T47D (cell line): Measurements from ENCODE around the gene SEPHS2.
A peak's percentile ranks its signal among the peaks of the same experiment; 100 is the strongest.

ENCODE experiments used
- DNase-seq, 2 experiments: peaks; one replicate each; pipeline versions ENCODE4 v3.0.0 to v3.0.0-alpha.2; 2011 to 2012; ENCODE audit warnings: low read depth in 1 of 2, low spot score in 1 of 2
- JUND ChIP-seq: IDR thresholded peaks from 2 replicates; pipeline ENCODE4 v1.6.1; 2012; ENCODE audit warnings: low read depth
- in situ Hi-C: cut with HindIII; loops from 2 replicates; pipeline ENCODE4 v1.10.0; 2016; ENCODE audit warnings: low sequenced_read_pairs, low pct_unique_long_range_greater_than_20kb

SEPHS2 gene, protein sequence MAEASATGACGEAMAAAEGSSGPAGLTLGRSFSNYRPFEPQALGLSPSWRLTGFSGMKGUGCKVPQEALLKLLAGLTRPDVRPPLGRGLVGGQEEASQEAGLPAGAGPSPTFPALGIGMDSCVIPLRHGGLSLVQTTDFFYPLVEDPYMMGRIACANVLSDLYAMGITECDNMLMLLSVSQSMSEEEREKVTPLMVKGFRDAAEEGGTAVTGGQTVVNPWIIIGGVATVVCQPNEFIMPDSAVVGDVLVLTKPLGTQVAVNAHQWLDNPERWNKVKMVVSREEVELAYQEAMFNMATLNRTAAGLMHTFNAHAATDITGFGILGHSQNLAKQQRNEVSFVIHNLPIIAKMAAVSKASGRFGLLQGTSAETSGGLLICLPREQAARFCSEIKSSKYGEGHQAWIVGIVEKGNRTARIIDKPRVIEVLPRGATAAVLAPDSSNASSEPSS

DNA sequence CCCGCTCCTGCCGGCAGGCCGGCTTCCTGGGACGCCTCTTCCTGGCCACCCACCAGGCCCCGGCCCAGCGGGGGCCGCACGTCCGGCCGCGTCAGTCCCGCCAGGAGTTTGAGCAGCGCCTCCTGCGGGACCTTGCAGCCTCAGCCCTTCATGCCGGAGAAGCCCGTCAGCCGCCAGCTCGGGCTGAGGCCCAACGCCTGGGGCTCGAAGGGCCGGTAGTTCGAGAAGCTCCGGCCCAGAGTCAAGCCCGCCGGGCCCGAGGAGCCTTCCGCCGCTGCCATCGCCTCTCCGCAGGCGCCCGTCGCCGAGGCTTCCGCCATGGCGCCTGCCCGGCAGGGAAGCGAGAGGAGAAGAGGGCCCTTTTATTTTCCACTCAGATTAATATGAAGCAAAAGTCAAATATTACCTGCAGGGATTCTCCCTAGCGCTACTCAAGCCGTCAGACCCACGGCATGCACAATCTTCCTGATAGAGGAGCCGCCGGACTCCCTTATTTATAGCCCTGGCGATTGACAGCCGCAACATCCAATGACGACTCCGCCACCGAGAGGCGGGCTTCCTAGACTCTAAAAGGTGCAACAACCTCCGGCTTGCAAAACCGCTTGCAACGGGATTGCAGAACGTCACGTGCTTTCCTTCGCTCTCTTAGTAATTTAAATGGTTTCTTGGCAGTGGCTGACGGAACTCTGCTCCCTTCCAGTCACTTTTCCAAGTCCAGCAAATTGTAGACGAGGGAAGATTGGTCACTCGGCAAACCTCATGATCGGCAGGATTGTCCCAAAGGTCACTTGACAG is at the start of gene SEPHS2:
Gene SEPHS2 (minus strand): TSS at position 467 of the 795 bp plus-strand sequence. CDS start 147 bp downstream, at position 320.
- in situ Hi-C loops = loop anchor here (25.0 kb wide), 1 partner anchor 192 kb away; no protein-coding TSS in a partner anchor
- TF ChIP-seq JUND = no peak
- DNase-seq = peak; percentile 85 to 99

DNA sequence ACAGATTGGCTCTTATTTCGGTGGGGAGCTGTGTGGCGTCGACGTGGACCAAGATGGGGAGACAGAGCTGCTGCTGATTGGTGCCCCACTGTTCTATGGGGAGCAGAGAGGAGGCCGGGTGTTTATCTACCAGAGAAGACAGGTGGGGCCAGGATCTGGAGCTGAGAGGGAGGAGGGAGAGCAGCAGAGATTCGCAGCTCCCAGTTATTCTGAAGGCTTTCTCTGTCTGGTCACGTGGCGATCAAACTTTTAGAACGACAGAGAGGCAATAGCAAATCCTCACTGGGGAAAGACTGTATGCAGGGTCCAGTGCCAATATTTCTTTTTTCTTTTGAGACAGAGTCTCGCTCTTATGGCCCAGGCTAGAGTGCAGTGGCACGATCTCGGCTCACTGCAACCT is 49.0 kb upstream of the SEPHS2 start:
- TF ChIP-seq JUND = no peak
- DNase-seq = no peak
- in situ Hi-C loops = no loop called here

DNA sequence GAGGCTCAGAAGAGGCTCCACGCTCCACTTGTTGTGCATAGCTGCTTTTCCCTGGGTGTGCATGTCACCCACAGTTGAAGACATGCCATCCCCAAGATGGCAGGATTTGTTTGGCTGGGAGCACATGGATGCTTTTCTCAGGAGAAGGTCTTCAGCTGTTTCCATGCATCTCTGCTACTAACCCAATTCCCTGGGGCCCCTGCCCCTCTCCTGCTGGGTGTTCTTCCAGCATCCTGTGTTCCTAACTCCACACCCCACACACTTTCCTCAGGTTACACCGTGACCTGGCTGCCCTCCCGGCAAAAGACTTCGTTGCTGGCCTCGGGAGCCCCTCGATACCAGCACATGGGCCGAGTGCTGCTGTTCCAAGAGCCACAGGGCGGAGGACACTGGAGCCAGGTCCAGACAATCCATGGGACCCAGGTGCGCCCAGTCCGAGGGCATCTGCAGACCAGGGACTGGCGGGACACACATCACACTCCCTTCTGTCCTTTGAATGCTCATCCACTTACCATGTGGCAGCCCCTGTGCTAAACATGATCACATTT is 48.3 kb upstream of the SEPHS2 start:
- in situ Hi-C loops = no loop called here
- TF ChIP-seq JUND = no peak
- DNase-seq = no peak

DNA sequence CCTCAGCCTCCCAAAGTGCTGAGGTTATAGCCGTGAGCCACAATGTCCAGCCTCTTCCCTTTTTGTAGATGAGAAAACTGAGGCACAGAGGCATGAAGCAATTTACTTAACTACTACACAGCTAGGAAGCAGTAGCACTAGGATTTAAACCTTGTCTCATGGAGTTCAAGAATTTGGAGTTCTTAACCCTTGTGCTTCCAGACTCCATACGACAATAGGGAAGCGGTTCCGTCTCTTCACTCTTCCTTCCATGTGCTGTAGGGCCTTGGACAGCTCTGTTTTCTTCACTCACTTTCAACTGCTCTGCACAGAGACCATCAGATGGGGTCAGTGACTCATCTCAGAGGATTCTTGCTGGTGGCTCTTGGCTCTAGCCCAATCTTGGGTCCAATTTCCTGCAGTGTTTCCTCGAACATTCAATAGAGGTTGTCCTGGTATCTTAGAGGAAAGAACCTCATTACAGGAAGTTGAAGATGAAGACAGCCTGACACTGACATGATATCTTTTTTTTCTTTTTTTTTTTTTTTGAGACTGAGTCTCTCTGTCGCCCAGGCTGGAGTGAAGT is 46.2 kb upstream of the SEPHS2 start:
- in situ Hi-C loops = no loop called here
- DNase-seq = peak in 1 of 2 experiments; percentile 86
- no peak for TF ChIP-seq JUND

DNA sequence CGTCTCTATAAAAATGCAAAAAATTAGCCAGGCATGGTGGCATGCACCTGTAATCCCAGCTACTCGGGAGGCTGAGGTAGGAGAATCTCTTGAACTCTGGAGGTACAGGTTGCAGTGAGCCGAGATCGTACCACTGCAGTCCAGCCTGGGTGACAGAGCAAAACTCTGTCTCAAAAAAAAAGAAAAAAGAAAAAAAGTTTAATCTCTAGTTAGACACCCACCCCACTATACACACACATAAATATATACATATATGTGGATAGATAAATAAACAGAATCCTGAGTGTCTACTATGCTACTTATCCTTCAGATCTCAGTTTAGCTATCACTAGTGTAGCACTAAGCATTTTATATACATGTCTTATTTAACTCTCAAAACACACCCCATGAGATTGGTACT is 45.6 kb upstream of the SEPHS2 start:
- no peak for DNase-seq
- TF ChIP-seq JUND = no peak
- in situ Hi-C loops = no loop called here

DNA sequence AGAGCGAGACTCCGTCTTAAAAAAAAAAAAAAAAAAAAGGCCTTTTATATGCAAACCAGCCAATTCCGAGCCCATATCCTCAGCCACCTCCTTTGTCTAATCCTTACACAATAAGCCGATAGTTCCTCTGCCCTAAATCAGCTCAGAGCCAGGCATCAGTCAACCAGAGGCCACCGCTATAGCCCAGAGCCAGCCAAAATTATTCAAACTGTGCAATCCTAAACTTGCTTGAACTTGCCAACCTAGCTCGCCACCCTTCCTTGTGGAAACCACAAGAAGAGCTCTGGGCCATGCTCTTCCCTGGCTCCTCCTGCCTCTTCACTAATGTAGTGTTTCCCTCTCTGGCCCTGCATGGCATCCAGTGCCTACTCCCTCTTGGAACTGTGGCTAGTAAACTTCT is 44.5 kb upstream of the SEPHS2 start:
- TF ChIP-seq JUND = no peak
- peak in 1 of 2 experiments; percentile 90 for DNase-seq
- in situ Hi-C loops = no loop called here

DNA sequence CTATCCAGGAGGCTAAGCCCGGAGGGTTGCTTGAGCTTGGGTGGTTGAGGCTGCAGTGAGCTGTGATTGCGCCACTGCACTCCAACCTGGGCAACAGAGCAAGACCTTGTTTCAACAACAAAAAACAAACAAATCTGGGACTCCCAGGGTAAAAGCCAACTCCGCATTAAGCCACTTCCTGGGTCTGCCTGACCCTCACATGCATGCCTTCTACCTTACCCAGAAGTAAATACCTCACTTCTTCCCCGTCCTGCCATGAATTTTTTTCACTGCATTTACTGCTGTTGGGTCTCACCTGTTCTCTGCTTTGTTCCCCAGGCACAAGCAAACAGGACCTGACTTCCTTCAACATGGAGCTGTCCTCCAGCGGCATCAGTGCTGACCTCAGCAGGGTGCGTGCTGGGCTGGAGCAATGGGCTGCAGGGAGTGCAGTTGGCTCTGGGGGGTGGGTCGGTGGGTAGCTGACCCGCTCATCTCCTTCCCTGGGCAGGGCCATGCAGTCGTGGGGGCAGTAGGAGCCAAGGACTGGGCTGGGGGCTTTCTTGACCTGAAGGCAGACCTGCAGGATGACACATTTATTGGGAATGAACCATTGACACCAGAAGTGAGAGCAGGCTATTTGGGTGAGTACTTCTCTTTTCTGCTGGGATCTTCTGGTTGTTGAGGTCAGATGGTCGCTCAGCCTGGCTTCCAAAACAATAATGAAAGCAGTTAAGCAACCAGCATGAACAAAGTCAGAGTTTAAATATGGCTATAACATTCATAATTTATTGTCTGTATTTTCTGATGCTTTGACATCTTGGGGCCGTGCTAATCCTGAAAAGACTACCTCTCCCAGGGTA is 43.3 kb upstream of the SEPHS2 start:
- no peak for TF ChIP-seq JUND
- in situ Hi-C loops = no loop called here
- peak in 1 of 2 experiments; percentile 88 for DNase-seq

DNA sequence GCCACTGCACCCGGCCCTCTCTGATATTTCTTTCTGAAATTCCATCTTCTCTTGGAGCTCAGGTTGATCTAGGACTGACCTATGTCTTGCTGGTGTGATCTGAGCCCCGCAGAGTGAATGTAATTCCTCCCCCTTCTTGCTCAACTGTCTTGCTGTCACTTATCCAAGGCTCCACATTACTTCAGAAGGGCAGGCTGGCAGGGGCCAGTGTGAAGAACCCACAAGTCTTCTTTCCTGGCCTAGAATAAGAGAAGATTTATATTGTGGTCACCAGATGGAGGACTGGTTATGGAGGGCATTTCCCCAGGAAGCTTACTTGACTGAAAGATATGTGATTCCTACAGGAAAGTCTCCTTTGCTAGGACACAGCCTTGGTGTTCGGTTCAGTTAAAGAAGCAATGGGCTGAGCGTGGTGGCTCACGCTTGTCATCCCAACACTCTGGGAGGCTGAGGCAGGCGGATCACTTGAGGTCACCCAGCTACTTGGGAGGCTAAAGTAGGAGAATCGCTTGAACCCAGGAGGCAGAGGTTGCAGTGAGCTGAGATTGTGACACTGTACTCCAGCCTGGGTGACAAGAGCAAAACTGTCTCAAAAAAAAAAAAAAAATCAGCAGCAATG is 40.3 kb upstream of the SEPHS2 start:
- in situ Hi-C loops = no loop called here
- DNase-seq = no peak
- TF ChIP-seq JUND = no peak

DNA sequence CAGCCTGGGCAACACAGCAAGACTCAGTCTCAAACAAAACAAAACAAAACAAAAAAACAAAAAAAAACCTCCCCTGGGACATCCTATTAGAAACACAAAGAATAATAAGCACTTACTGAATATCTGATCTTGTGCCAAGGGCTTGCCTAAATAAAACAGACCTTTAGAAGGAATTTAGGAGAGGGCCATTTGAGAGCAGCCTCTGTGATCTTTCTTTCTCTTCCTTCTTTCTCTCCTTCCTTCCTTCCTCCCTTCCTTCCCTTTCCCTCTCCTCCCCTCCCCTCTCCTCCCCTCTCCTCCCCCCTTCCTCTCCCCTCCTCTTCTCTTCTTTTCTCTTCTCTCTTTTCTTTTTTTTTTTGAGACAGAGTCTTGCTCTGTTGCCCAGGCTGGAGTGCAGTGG is 39.2 kb upstream of the SEPHS2 start:
- TF ChIP-seq JUND = no peak
- DNase-seq = no peak
- in situ Hi-C loops = no loop called here

DNA sequence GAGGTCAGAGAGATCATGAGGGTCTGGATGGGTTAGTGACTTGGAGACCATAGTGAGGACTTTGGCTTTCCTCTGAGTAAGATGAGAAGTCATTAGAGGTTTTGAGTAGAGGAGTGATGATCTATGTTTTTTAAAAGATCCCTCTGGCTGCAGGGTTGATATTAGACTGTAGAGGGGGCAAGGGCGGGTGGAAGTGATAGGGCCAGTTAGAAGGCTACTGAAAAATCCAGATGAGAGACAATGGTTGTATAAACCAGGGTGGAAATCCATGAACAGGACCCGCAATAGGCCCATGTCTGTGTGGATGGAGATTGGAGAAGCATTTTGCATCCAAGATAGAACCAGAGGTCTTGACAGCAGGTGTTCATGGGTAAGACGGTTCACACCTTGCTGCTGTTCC is 36.7 kb upstream of the SEPHS2 start:
- no peak for TF ChIP-seq JUND
- no peak for DNase-seq

DNA sequence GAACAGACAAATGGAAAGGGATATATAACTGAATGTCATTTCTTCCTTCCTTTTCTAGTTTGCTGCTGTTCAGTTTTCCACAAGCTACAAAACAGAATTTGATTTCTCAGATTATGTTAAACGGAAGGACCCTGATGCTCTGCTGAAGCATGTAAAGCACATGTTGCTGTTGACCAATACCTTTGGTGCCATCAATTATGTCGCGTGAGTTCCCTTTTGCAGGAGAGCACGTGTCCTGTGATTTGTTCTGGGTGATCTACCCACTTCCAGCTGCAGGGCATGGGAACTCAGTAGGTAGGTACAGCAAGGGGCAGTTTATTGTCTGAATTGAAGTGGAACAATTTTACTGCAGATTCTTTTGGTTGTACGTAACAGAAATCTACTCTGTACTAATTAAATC is 35.7 kb upstream of the SEPHS2 start:
- TF ChIP-seq JUND = no peak
- in situ Hi-C loops = no loop called here
- DNase-seq = no peak

More for the DNA sequence above, 36.7 kb upstream of the SEPHS2 start:
- in situ Hi-C loops = no loop called here
